HG02610 (cell line): ENCODE measurements around the gene PCDHB12.

Experiments used
- ATAC-seq: cut with Tn5 transposase; IDR thresholded peaks from one replicate; pipeline ENCODE4 v1.9.1; 2021; ENCODE audit warnings: mild to moderate bottlenecking, moderate library complexity; ENCODE audit not compliant: unreplicated experiment

Gene PCDHB12

DNA sequence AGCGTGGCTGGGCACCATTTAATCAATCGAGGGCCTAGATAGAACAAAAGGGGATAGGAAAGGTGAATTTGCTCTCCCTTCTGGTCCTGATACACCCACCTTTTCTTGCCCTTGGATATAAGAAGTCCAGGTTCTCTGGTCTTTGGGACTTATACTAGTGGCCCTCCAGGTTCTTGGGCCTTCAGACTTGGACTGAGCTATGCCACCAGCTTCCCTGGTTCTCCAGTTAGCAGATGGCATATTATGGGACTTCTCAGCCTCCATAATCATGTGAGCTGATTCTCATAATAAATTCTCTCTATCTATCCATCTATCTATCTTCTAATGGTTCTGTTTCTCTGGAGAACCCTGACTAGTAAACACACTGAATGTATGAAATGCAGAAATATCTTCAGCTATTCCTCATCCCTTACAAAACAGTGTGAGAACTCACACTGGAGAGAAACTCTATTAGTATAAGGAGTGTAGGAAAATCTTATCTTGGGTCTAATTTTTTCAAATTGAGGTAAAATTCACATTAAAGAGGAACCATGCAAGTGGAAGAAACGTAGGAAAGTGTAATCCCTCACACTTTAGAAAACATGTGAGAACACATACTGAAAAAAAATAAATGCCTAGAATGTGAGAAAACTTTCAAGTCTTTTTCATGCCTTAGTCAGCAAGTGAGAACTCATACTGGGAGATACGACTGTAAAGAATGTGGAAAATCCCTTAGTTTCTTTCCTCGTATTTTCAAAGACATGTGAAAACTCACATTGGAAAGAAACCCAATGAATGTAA lies 52.1 kb downstream of the PCDHB12 start:
- ATAC-seq, result no peak

- ATAC-seq, result no peak
Measured at GRCh38 chr5:141261238-141261546, 52.7 kb downstream of the PCDHB12 start.
